HepG2 (cell line): ENCODE data around the gene FCN1. TPM values are rescaled to one million over a fixed set of nuclear protein-coding genes. Genes with fewer than 3 reads are reported as not detected.

ENCODE experiments used
- ATAC-seq: fragments of 200-7000 bp; cut with Tn5 transposase; 3 replicates; pipeline ENCODE4 v1.9.1; 2020; ENCODE audit warnings: mild to moderate bottlenecking, moderate library complexity
- BruUV-seq: library from RNA; stranded (reverse); fragments of 400-500 nt; replicated peaks from 2 replicates; lab custom pipeline; 2021; lab: Mats Ljungman, UMichigan
- CTCF ChIA-PET: fragments of 300-600 bp; formaldehyde crosslinking; extraction: SDS; loops from one replicate; lab custom pipeline; 2021; ENCODE audit warnings: low total read pairs, inconsistent platforms, low intra/inter-chr PET ratio; lab: Yijun Ruan, JAX
- POLR2A ChIA-PET: fragments of 350-600 bp; sonication (Branson Sonifier 250); formaldehyde crosslinking; loops from one replicate; lab custom pipeline; 2020; ENCODE audit warnings: antibody characterized with exemption, inconsistent platforms; lab: Yijun Ruan, JAX
- DNase-seq: peaks from one replicate; pipeline ENCODE4 v3.0.0-alpha.2; 2015; ENCODE audit warnings: low spot score
- FAIRE-seq: peaks from 3 replicates; lab custom pipeline; 2011; peaks lifted over from hg19 to GRCh38; lab: Jason Lieb, UNC
- H2AFZ ChIP-seq: one replicate; pipeline ENCODE4 v1.6.1; 2011; ENCODE audit warnings: low read length, inconsistent platforms
- H3K27ac ChIP-seq: fragments of 300-600 bp; 3 replicates; pipeline ENCODE4 v1.8.0; 2011; ENCODE audit warnings: mixed run types, mild to moderate bottlenecking, mixed read lengths, low read length, inconsistent platforms; ENCODE audit not compliant: insufficient read depth; ENCODE audit errors: extremely low read length
- H3K27me3 ChIP-seq, 2 experiments: fragments of 200-600 bp in 1 of 2; 2 replicates in 1 of 2; 3 replicates in 1 of 2; pipeline versions ENCODE4 v1.6.0 to v1.8.0; 2011; ENCODE audit warnings: low read length in 2 of 2, mild to moderate bottlenecking in 2 of 2, moderate library complexity in 2 of 2, inconsistent platforms in 1 of 2; ENCODE audit not compliant: insufficient read depth in 2 of 2, control insufficient read depth in 1 of 2
- H3K36me3 ChIP-seq, 2 experiments: fragments of 200-600 bp in 1 of 2; replicated peaks in 1 of 2; 2 replicates in 1 of 2; 3 replicates in 1 of 2; pipeline versions ENCODE4 v1.5.1 to v1.8.0; 2011; ENCODE audit warnings: low read length in 2 of 2, inconsistent platforms in 1 of 2; ENCODE audit not compliant: insufficient read depth in 2 of 2, control insufficient read depth in 1 of 2
- H3K4me1 ChIP-seq: 2 replicates; pipeline ENCODE4 v1.5.1; 2012; ENCODE audit warnings: low read length, inconsistent platforms; ENCODE audit not compliant: insufficient read depth
- H3K4me2 ChIP-seq: 2 replicates; pipeline ENCODE4 v1.6.0; 2011; ENCODE audit warnings: low read depth, low read length, inconsistent platforms
- H3K4me3 ChIP-seq, 3 experiments: fragments of 200-600 bp in 1 of 3; sonication (generic), shearing (Covaris generic) in 1 of 3; replicated peaks in 1 of 3; 2 replicates each; pipeline ENCODE4 v1.5.1; 2011 to 2016; ENCODE audit warnings: low read length in 3 of 3, inconsistent platforms in 2 of 3, low read depth in 2 of 3, mild to moderate bottlenecking in 2 of 3, control low read depth in 1 of 3, mixed read lengths in 1 of 3; ENCODE audit not compliant: insufficient read depth in 1 of 3
- H3K79me2 ChIP-seq: one replicate; pipeline ENCODE4 v1.6.1; 2011; ENCODE audit warnings: low read length, inconsistent platforms; ENCODE audit not compliant: insufficient read depth
- H3K9ac ChIP-seq: 2 replicates; pipeline ENCODE4 v1.6.0; 2011; ENCODE audit warnings: mild to moderate bottlenecking, low read depth, low read length, inconsistent platforms; ENCODE audit not compliant: insufficient read depth
- H3K9me3 ChIP-seq: 2 replicates; pipeline ENCODE4 v1.5.1; 2012; ENCODE audit warnings: mild to moderate bottlenecking, low read length
- H4K20me1 ChIP-seq: 2 replicates; pipeline ENCODE4 v1.6.0; 2011; ENCODE audit warnings: inconsistent platforms, mild to moderate bottlenecking, low read length, moderate library complexity; ENCODE audit not compliant: insufficient read depth
- CHD2 ChIP-seq: IDR thresholded peaks from 2 replicates; pipeline ENCODE4 v1.6.1; 2011; ENCODE audit warnings: low read depth, low read length, improper control_type of control experiment
- CREB1 ChIP-seq, 2 experiments: fragments of 450-650 bp in 1 of 2; IDR thresholded peaks; 2 replicates each; pipeline ENCODE4 v1.6.1; 2016 to 2017; ENCODE audit warnings: control low read depth in 1 of 2, mild to moderate bottlenecking in 1 of 2, missing compliant biosample characterization in 1 of 2, missing genetic modification characterization in 1 of 2
- E2F2 ChIP-seq: sonication (generic); formaldehyde crosslinking; IDR thresholded peaks from 2 replicates; pipeline ENCODE4 v1.4.0; 2020; ENCODE audit warnings: missing genetic modification reagents, borderline replicate concordance
- HOXA5 ChIP-seq: sonication (generic); formaldehyde crosslinking; IDR thresholded peaks from 2 replicates; pipeline ENCODE4 v1.4.0; 2020; ENCODE audit warnings: missing genetic modification reagents
- MYNN ChIP-seq: sonication (generic); formaldehyde crosslinking; IDR thresholded peaks from 2 replicates; pipeline ENCODE4 v1.4.0; 2020; ENCODE audit warnings: mild to moderate bottlenecking, low read depth, missing genetic modification reagents
- NRL ChIP-seq: sonication (generic); formaldehyde crosslinking; IDR thresholded peaks from 2 replicates; pipeline ENCODE4 v1.5.0; 2020; ENCODE audit warnings: missing genetic modification reagents, mild to moderate bottlenecking, moderate library complexity, borderline replicate concordance
- ZNF121 ChIP-seq: sonication (generic); formaldehyde crosslinking; IDR thresholded peaks from 2 replicates; pipeline ENCODE4 v1.5.0; 2020; ENCODE audit warnings: mild to moderate bottlenecking, missing genetic modification reagents
- ZNF775 ChIP-seq: sonication (generic); formaldehyde crosslinking; IDR thresholded peaks from 2 replicates; pipeline ENCODE4 v1.4.0; 2020; ENCODE audit warnings: missing genetic modification reagents, mild to moderate bottlenecking, moderate library complexity, borderline replicate concordance
- WGBS: methylation state at CpG from one replicate; pipeline ENCODE4 v1.1.6; 2017; ENCODE audit warnings: low lambda C conversion rate; 5-methylcytosine and 5-hydroxymethylcytosine counted together
- in situ Hi-C: cut with HindIII; loops from 2 replicates; pipeline ENCODE4 v1.10.0; 2017; ENCODE audit warnings: low pct_unique_long_range_greater_than_20kb; ENCODE audit not compliant: extremely low pct_ligation_motif_present
- intact Hi-C: fragments of 100-400 bp; cut with micrococcal nuclease; formaldehyde crosslinking; loops from one replicate; pipeline ENCODE4 v1.10.0; 2022; ENCODE audit not compliant: unreplicated experiment
- polyA plus RNA-seq, 8 experiments: library from polyadenylated mRNA; depleted of rRNA in 3 of 8; stranded (reverse) in 7 of 8; unstranded in 1 of 8; fragments of >200 nt; fragmentation: Illumina TruSeq in 4 of 8; extraction: Trizol in 4 of 8; gene quantifications; 2 replicates each; pipeline versions ENCODE4 v1.2.1 to v1.2.3, GENCODE V29; 2011 to 2016; ENCODE audit warnings: low read depth in 4 of 8, missing spikeins in 1 of 8, mixed read lengths in 1 of 8; ENCODE audit not compliant: insufficient read depth in 1 of 8
- total RNA-seq, 5 experiments: library from RNA; depleted of rRNA; stranded (reverse); fragments of >200 nt; fragmentation: Illumina TruSeq; extraction: Trizol; gene quantifications; 2 replicates each; pipeline ENCODE4 v1.2.3, GENCODE V29; 2016; ENCODE audit warnings: low read depth in 1 of 5
- TF ChIP-seq, protein P1 (sequence below): sonication (generic); formaldehyde crosslinking; IDR thresholded peaks from 2 replicates; pipeline ENCODE4 v1.5.0; 2020; ENCODE audit warnings: mild to moderate bottlenecking, missing genetic modification reagents, borderline replicate concordance
- TF ChIP-seq, protein P2 (sequence below): sonication (generic); formaldehyde crosslinking; IDR thresholded peaks from 2 replicates; pipeline ENCODE4 v1.8.0; 2022; ENCODE audit warnings: mild to moderate bottlenecking, missing genetic modification reagents, moderate library complexity
- TF ChIP-seq, protein P3 (sequence below): sonication (generic); formaldehyde crosslinking; IDR thresholded peaks from 2 replicates; pipeline ENCODE4 v1.4.0; 2020; ENCODE audit warnings: missing genetic modification reagents, borderline replicate concordance

FCN1 gene
- total and polyA plus RNA-seq, 2 of the 13 experiments (the other 11 are each of a cell fraction or from before 2014, with no cell fraction given): not detected

GRCh38 chr9:134872482-134873231, 45.1 kb downstream of the FCN1 start:
- POLR2A ChIA-PET: no interaction called here
- H3K4me3 ChIP-seq: no peak overlapping the region

GRCh38 chr9:134871697-134872340, 45.9 kb downstream of the FCN1 start:
- ChIA-PET CTCF (no interaction called here), POLR2A (no interaction called here)
- no peaks in the 10 kb centered on the region for H3K4me1 ChIP-seq
- no peaks in the 10 kb centered on the region for H4K20me1 ChIP-seq
- no TSS peak for BruUV-seq
- 33% methylated on average over 15 of the region's 16 CpGs for WGBS
- H3K36me3 ChIP-seq: no peaks in the 10 kb centered on the region
- DNase-seq (no peak), ATAC-seq (no peak), FAIRE-seq (no peak)
- in situ Hi-C loops (no loop called here), intact Hi-C loops (no loop called here)
- H3K79me2 ChIP-seq: no peaks in the 10 kb centered on the region
- H3K9me3 ChIP-seq: no peaks in the 10 kb centered on the region
- H3K4me2 ChIP-seq: no peak overlapping the region
- H3K4me3 ChIP-seq: no peak overlapping the region
- H3K27ac ChIP-seq: no peak overlapping the region
- H3K9ac ChIP-seq: no peak overlapping the region
- peaks cover 2 to 27% of the 10 kb centered on the region in 2 experiments; a peak in 2 of 5 replicates for H3K27me3 ChIP-seq
- no peak overlapping the region for H2AFZ ChIP-seq
- TF ChIP-seq HOXA5 (CRISPR knock-in tag) (no peak), E2F2 (CRISPR knock-in tag) (no peak), ZNF775 (CRISPR knock-in tag) (no peak), MYNN (CRISPR knock-in tag) (no peak)
- TF ChIP-seq, protein P1, sequence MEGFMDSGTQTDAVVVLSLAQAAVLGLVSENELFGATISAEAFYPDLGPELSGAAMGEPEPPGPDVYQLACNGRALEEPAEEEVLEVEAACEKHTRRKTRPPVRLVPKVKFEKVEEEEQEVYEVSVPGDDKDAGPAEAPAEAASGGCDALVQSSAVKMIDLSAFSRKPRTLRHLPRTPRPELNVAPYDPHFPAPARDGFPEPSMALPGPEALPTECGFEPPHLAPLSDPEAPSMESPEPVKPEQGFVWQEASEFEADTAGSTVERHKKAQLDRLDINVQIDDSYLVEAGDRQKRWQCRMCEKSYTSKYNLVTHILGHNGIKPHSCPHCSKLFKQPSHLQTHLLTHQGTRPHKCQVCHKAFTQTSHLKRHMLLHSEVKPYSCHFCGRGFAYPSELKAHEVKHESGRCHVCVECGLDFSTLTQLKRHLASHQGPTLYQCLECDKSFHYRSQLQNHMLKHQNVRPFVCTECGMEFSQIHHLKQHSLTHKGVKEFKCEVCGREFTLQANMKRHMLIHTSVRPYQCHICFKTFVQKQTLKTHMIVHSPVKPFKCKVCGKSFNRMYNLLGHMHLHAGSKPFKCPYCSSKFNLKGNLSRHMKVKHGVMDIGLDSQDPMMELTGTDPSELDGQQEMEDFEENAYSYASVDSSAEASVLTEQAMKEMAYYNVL: no peak
- TF ChIP-seq, protein P2, sequence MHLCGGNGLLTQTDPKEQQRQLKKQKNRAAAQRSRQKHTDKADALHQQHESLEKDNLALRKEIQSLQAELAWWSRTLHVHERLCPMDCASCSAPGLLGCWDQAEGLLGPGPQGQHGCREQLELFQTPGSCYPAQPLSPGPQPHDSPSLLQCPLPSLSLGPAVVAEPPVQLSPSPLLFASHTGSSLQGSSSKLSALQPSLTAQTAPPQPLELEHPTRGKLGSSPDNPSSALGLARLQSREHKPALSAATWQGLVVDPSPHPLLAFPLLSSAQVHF (CRISPR knock-in tag): no peak
- TF ChIP-seq, protein P3, sequence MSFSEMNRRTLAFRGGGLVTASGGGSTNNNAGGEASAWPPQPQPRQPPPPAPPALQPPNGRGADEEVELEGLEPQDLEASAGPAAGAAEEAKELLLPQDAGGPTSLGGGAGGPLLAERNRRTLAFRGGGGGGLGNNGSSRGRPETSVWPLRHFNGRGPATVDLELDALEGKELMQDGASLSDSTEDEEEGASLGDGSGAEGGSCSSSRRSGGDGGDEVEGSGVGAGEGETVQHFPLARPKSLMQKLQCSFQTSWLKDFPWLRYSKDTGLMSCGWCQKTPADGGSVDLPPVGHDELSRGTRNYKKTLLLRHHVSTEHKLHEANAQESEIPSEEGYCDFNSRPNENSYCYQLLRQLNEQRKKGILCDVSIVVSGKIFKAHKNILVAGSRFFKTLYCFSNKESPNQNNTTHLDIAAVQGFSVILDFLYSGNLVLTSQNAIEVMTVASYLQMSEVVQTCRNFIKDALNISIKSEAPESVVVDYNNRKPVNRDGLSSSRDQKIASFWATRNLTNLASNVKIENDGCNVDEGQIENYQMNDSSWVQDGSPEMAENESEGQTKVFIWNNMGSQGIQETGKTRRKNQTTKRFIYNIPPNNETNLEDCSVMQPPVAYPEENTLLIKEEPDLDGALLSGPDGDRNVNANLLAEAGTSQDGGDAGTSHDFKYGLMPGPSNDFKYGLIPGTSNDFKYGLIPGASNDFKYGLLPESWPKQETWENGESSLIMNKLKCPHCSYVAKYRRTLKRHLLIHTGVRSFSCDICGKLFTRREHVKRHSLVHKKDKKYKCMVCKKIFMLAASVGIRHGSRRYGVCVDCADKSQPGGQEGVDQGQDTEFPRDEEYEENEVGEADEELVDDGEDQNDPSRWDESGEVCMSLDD (CRISPR knock-in tag): no peak

More at GRCh38 chr9:134872482-134873231, 45.1 kb downstream of the FCN1 start:
- Histone ChIP-seq H3K27me3 (peaks cover 2 to 27% of the 10 kb centered on the region in 2 experiments; a peak in 2 of 5 replicates), H3K79me2 (no peaks in the 10 kb centered on the region), H4K20me1 (no peaks in the 10 kb centered on the region), H3K9ac (no peak overlapping the region), H3K4me2 (no peak overlapping the region), H3K36me3 (no peaks in the 10 kb centered on the region), H3K9me3 (no peaks in the 10 kb centered on the region), H3K27ac (no peak overlapping the region), H3K4me1 (no peaks in the 10 kb centered on the region), H2AFZ (no peak overlapping the region)
- intact Hi-C loops: no loop called here
- CTCF ChIA-PET: no interaction called here
- FAIRE-seq: no peak
- in situ Hi-C loops: no loop called here
- 17% methylated on average over 19 of the region's 24 CpGs for WGBS
- no peak for ATAC-seq
- no peak for DNase-seq
- TF ChIP-seq NRL (CRISPR knock-in tag): no peak
- TF ChIP-seq ZNF121 (CRISPR knock-in tag): no peak
- TF ChIP-seq CHD2: 0 out of 2 replicates have a peak, but pooled peaks have one; percentile 44
- TF ChIP-seq CREB1 (IDR thresholded peaks at IDR 0.05): peak; percentile 74
- no peak for TF ChIP-seq CREB1 (CRISPR knock-in tag; IDR thresholded peaks at IDR 0.05)
- BruUV-seq: no TSS peak
